ENCODE results near the gene ZNF722.

DNA sequence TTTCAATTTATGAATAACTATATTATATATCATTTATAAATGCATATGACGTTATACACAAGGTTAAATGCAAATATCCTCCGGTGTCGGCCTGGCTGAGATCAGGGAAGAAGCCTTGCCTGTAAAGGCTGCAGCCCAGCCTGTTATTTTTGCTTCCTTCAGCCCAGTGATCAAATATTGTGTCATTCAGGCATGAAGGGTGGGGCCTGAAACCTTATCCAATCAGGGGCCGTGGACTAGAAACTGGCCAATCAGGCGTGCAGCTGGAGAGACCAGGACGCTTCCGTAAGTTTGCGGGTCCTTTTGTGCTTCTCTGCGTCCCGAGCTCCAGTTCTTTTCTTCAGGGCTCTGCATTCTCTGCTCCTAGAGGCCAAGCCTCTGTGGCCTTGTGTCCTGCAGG, at the start of gene ZNF722:
- TF ChIP-seq, protein P1, sequence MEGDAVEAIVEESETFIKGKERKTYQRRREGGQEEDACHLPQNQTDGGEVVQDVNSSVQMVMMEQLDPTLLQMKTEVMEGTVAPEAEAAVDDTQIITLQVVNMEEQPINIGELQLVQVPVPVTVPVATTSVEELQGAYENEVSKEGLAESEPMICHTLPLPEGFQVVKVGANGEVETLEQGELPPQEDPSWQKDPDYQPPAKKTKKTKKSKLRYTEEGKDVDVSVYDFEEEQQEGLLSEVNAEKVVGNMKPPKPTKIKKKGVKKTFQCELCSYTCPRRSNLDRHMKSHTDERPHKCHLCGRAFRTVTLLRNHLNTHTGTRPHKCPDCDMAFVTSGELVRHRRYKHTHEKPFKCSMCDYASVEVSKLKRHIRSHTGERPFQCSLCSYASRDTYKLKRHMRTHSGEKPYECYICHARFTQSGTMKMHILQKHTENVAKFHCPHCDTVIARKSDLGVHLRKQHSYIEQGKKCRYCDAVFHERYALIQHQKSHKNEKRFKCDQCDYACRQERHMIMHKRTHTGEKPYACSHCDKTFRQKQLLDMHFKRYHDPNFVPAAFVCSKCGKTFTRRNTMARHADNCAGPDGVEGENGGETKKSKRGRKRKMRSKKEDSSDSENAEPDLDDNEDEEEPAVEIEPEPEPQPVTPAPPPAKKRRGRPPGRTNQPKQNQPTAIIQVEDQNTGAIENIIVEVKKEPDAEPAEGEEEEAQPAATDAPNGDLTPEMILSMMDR (IDR thresholded peaks at IDR 0.05): no peak
- TF ChIP-seq PREB (CRISPR knock-in tag; IDR thresholded peaks at IDR 0.05; ENCODE audit: borderline replicate concordance) (no peak), USF2 (CRISPR knock-in tag; IDR thresholded peaks at IDR 0.05) (no peak), MYBL2 (CRISPR knock-in tag; IDR thresholded peaks at IDR 0.05) (no peak), ESRRA (CRISPR knock-in tag; IDR thresholded peaks at IDR 0.05; ENCODE audit: borderline replicate concordance) (no peak), SP1 (CRISPR knock-in tag; conservative IDR thresholded peaks at IDR 0.05) (no peak), ZBTB21 (CRISPR knock-in tag; IDR thresholded peaks at IDR 0.05; ENCODE audit: borderline replicate concordance) (no peak), CREB1 (CRISPR knock-in tag; IDR thresholded peaks at IDR 0.05) (no peak), RELA (CRISPR knock-in tag; IDR thresholded peaks at IDR 0.05; ENCODE audit: borderline replicate concordance) (no peak), ZSCAN18 (CRISPR knock-in tag; IDR thresholded peaks at IDR 0.05) (no peak), ZNF232 (CRISPR knock-in tag; IDR thresholded peaks at IDR 0.05) (no peak), ZNF425 (CRISPR knock-in tag; conservative IDR thresholded peaks at IDR 0.05) (no peak)
- TF ChIP-seq, protein P2, sequence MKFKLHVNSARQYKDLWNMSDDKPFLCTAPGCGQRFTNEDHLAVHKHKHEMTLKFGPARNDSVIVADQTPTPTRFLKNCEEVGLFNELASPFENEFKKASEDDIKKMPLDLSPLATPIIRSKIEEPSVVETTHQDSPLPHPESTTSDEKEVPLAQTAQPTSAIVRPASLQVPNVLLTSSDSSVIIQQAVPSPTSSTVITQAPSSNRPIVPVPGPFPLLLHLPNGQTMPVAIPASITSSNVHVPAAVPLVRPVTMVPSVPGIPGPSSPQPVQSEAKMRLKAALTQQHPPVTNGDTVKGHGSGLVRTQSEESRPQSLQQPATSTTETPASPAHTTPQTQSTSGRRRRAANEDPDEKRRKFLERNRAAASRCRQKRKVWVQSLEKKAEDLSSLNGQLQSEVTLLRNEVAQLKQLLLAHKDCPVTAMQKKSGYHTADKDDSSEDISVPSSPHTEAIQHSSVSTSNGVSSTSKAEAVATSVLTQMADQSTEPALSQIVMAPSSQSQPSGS (CRISPR knock-in tag; IDR thresholded peaks at IDR 0.05; ENCODE audit: borderline replicate concordance, low read depth): no peak
- TF ChIP-seq, protein P3, sequence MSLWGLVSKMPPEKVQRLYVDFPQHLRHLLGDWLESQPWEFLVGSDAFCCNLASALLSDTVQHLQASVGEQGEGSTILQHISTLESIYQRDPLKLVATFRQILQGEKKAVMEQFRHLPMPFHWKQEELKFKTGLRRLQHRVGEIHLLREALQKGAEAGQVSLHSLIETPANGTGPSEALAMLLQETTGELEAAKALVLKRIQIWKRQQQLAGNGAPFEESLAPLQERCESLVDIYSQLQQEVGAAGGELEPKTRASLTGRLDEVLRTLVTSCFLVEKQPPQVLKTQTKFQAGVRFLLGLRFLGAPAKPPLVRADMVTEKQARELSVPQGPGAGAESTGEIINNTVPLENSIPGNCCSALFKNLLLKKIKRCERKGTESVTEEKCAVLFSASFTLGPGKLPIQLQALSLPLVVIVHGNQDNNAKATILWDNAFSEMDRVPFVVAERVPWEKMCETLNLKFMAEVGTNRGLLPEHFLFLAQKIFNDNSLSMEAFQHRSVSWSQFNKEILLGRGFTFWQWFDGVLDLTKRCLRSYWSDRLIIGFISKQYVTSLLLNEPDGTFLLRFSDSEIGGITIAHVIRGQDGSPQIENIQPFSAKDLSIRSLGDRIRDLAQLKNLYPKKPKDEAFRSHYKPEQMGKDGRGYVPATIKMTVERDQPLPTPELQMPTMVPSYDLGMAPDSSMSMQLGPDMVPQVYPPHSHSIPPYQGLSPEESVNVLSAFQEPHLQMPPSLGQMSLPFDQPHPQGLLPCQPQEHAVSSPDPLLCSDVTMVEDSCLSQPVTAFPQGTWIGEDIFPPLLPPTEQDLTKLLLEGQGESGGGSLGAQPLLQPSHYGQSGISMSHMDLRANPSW (CRISPR knock-in tag; conservative IDR thresholded peaks at IDR 0.05; ENCODE audit: low read depth): no peak
